ENCODE measurements around the gene EXOC3. TPM values are rescaled to one million over a fixed set of nuclear protein-coding genes. Genes with fewer than 3 reads are reported as not detected.

Gene EXOC3
- total RNA-seq, 1 donor from 2014 or later = 37.3 TPM

GRCh38 chr5:468401-468800 lies 25.4 kb downstream of the EXOC3 start:
- H3K4me3 ChIP-seq (ENCODE audit: low read depth, low read length) = no peak overlapping the region
- peaks cover 1% of the 10 kb centered on the region for H3K36me3 ChIP-seq (ENCODE audit: control insufficient read depth, insufficient read depth, low read length)
- no peak for TF ChIP-seq CTCF (IDR thresholded peaks at IDR 0.05; ENCODE audit: insufficient read depth, low read length, poor library complexity, severe bottlenecking)
- no peaks in the 10 kb centered on the region for H3K27me3 ChIP-seq (ENCODE audit: control insufficient read depth, insufficient read depth, low read length)
- no peak for DNase-seq (ENCODE audit: low read depth)

- TF ChIP-seq CTCF (IDR thresholded peaks at IDR 0.05; ENCODE audit: insufficient read depth, low read length, poor library complexity, severe bottlenecking) = no peak
- peaks cover 1% of the 10 kb centered on the region for H3K36me3 ChIP-seq (ENCODE audit: control insufficient read depth, insufficient read depth, low read length)
- H3K4me3 ChIP-seq (ENCODE audit: low read depth, low read length) = no peak overlapping the region
- H3K27me3 ChIP-seq (ENCODE audit: control insufficient read depth, insufficient read depth, low read length) = peaks cover 3% of the 10 kb centered on the region
- no peak for DNase-seq (ENCODE audit: low read depth)
Observed at GRCh38 chr5:469752-470483, 26.9 kb downstream of the EXOC3 start.

GRCh38 chr5:470961-471749 lies 28.2 kb downstream of the EXOC3 start:
- peaks cover 16% of the 10 kb centered on the region for H3K27me3 ChIP-seq (ENCODE audit: control insufficient read depth, insufficient read depth, low read length)
- no peak for DNase-seq (ENCODE audit: low read depth)
- peaks cover 1% of the 10 kb centered on the region for H3K36me3 ChIP-seq (ENCODE audit: control insufficient read depth, insufficient read depth, low read length)
- no peak overlapping the region for H3K4me3 ChIP-seq (ENCODE audit: low read depth, low read length)
- no peak for TF ChIP-seq CTCF (IDR thresholded peaks at IDR 0.05; ENCODE audit: insufficient read depth, low read length, poor library complexity, severe bottlenecking)

- no peak for TF ChIP-seq CTCF (IDR thresholded peaks at IDR 0.05; ENCODE audit: insufficient read depth, low read length, poor library complexity, severe bottlenecking)
- no peak for DNase-seq (ENCODE audit: low read depth)
- Histone ChIP-seq H3K4me3 (ENCODE audit: low read depth, low read length) (peak overlapping the region; percentile 66), H3K36me3 (ENCODE audit: control insufficient read depth, insufficient read depth, low read length) (peaks cover 1% of the 10 kb centered on the region), H3K27me3 (ENCODE audit: control insufficient read depth, insufficient read depth, low read length) (peaks cover 21% of the 10 kb centered on the region)
Observed at GRCh38 chr5:471750-472058, 28.7 kb downstream of the EXOC3 start.

- peaks cover 1% of the 10 kb centered on the region for H3K36me3 ChIP-seq (ENCODE audit: control insufficient read depth, insufficient read depth, low read length)
- DNase-seq (ENCODE audit: low read depth) = no peak
- H3K4me3 ChIP-seq (ENCODE audit: low read depth, low read length) = peak overlapping the region; percentile 66
- TF ChIP-seq CTCF (IDR thresholded peaks at IDR 0.05; ENCODE audit: insufficient read depth, low read length, poor library complexity, severe bottlenecking) = no peak
- H3K27me3 ChIP-seq (ENCODE audit: control insufficient read depth, insufficient read depth, low read length) = peaks cover 26% of the 10 kb centered on the region
Observed at GRCh38 chr5:472076-472655, 29.2 kb downstream of the EXOC3 start.
